Heart left ventricle (tissue), 16 donors: ENCODE measurements around the gene CAV1. TPM values are rescaled to one million over a fixed set of nuclear protein-coding genes. Genes with fewer than 3 reads are reported as not detected.

Experiments used
- ATAC-seq, 4 donors: fragments of 200-7000 bp; cut with Tn5 transposase; one replicate each; pipeline ENCODE4 v1.9.1; 2020 to 2022; ENCODE audit warnings: moderate library complexity in 4 of 4, mild to moderate bottlenecking in 3 of 4, moderate number of reproducible peaks in 1 of 4
- DNase-seq, 5 donors: peaks; one replicate each; pipeline ENCODE4 v3.0.0-alpha.2; 2020
- H3K27ac ChIP-seq, 12 donors: fragments of 200-600 bp; sonication (generic) in 4 of 12; one replicate each; pipeline versions ENCODE4 v1.5.0 to v1.8.0; 2016 to 2022; ENCODE audit warnings: mild to moderate bottlenecking in 2 of 12
- H3K27me3 ChIP-seq, 9 donors: fragments of 200-600 bp; sonication (generic) in 2 of 9; one replicate each; pipeline versions ENCODE4 v1.5.1 to v1.8.0; 2016 to 2022; ENCODE audit warnings: mild to moderate bottlenecking in 3 of 9
- H3K36me3 ChIP-seq, 9 donors: fragments of 200-600 bp; sonication (generic) in 2 of 9; one replicate each; pipeline versions ENCODE4 v1.5.0 to v1.8.0; 2018 to 2022; ENCODE audit warnings: mild to moderate bottlenecking in 2 of 9
- H3K4me1 ChIP-seq, 12 donors: fragments of 200-600 bp; sonication (generic) in 4 of 12; one replicate each; pipeline versions ENCODE4 v1.5.0 to v1.8.0; 2016 to 2022; ENCODE audit warnings: mild to moderate bottlenecking in 3 of 12
- H3K4me3 ChIP-seq, 12 donors: fragments of 200-600 bp; sonication (generic) in 4 of 12; one replicate each; pipeline versions ENCODE4 v1.5.0 to v1.8.0; 2017 to 2022; ENCODE audit warnings: mild to moderate bottlenecking in 9 of 12, moderate library complexity in 4 of 12
- H3K9me3 ChIP-seq, 12 donors: fragments of 200-600 bp; sonication (generic) in 4 of 12; one replicate each; pipeline versions ENCODE4 v1.5.0 to v1.8.0; 2016 to 2022; ENCODE audit warnings: mild to moderate bottlenecking in 1 of 12
- POLR2A ChIP-seq, 2 donors: fragments of 450-650 bp; IDR thresholded peaks; one replicate each; pipeline ENCODE4 v1.6.1; 2017; ENCODE audit warnings: antibody characterized with exemption in 2 of 2, mild to moderate bottlenecking in 2 of 2, moderate library complexity in 2 of 2
- WGBS, 4 donors: extraction: QIAGEN DNeasy Blood & Tissue Kit in 2 of 4; methylation state at CpG; one replicate each; pipeline versions ENCODE4 v1.1.5 to v1.1.7; 2013 to 2018; 5-methylcytosine and 5-hydroxymethylcytosine counted together
- intact Hi-C, 10 donors: fragments of 100-400 bp; cut with DNase I; formaldehyde crosslinking; loops; one replicate each; pipeline versions ENCODE4 v1.11.1 to v1.14.2; 2022
- polyA plus RNA-seq, 2 donors: library from polyadenylated mRNA; stranded (reverse); fragments of 200-250 nt; gene quantifications; one replicate each; pipeline ENCODE4 v1.2.3, GENCODE V29; 2013
- total RNA-seq, 9 donors: library from RNA; depleted of rRNA in 2 of 9; stranded (reverse); fragments of >200 nt in 2 of 9; fragmentation: NEBNext Ultra II Directional in 3 of 9; extraction: Animal tissue kit (Norgen Biotek cat#: 25700) in 3 of 9; gene quantifications; one replicate each; pipeline versions ENCODE4 v1.1.0 to v1.2.4, GENCODE V29; 2016 to 2023
- TF ChIP-seq, protein P1 (sequence below), 12 donors: fragments of 200-600 bp; sonication (generic) in 4 of 12; IDR thresholded peaks; one replicate each; pipeline versions ENCODE4 v1.5.0 to v1.8.0; 2018 to 2022; ENCODE audit warnings: antibody characterized with exemption in 12 of 12, mild to moderate bottlenecking in 5 of 12
- donor health status: ischemic (EF 13 %, LVEDD 7.1; RV severe dilation, severe dysfunction).
- donor health status: healthy with polysubstance abuse.
- donor health status: DM: no; HTN: yes; CAD: no.
- donor health status: DM: no; HTN: no; CAD: no.
- donor health status: ischemic (EF 25% LVEDD 6.9; RV normal size, moderate dysfunction).
- donor health status: ischemic (EF 25% LVEDD 5.7; RV mildly dilated, moderate dysfunction).
- donor health status: healthy.
- donor health status: DM: yes; HTN: yes; CAD: no.
- donor health status: ischemic (EF 35%, LVEDD 5.7; RV mildly dilated, moderate dysfunction).
- donor health status: nonischemic (EF 11% LVEDD 7.7; RV severe dilation, severe dysfunction).
- donor health status: DM: yes; HTN: yes; CAD: no.
- donor health status: PGD.
- donor health status: ischemic (EF 29% LVEDD 5.4; RV normal size, mild dysfunction).
- donor health status: nonischemic (EF 23%, LVEDD 6.1; RV moderate dilation, normal function).

CAV1 gene
- total and polyA plus RNA-seq, 11 donors, result 125 to 408 (median 281) TPM

DNA sequence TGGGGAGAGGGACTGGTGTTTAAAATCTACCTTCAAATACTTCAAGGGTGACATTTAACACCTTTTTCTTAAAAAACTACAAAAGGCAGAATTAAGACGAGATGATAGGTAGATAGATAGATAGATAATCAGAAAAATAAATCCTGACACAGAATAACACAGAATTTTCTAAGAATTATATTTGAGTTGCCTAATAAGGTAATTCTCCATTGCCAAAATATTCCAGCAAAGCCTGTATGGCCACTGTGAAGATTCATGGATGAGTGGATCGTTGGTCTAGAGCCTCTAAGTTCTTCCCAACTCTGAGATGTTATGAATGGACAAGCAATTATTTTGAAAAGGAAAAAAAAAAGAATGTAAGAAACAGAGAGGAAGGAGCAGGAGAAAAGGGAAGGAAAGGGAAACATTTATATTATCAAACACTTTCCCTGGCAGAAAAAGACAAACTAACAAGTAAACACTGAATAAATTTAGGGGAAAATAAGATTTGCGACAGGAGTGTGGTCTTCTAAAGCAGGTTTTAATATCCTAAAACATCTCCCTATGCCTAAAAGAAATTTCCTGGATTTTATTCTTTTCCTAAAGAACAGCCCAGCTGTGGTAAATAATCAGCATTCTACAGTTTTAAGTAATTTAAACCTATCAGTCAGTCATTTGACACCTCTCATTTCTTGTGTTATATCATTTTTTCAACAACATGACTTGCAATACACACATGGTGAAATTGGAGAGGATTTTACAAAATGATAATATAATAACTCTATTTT, 32.8 kb upstream of the CAV1 start:
- 57 to 77% (median 66%) methylated on average over 3 of the region's 3 CpGs for WGBS, 4 donors
- Histone ChIP-seq H3K27ac (peak overlapping the region in 5 of 12 donors; percentile 4 to 49 (median 5)), H3K4me3 (no peak overlapping the region), H3K9me3 (peaks cover 0 to 5% (median 0%) of the 10 kb centered on the region in 12 donors), H3K36me3 (no peaks in the 10 kb centered on the region), H3K27me3 (no peaks in the 10 kb centered on the region), H3K4me1 (peaks cover 0 to 45% (median 16%) of the 10 kb centered on the region in 12 donors)
- TF ChIP-seq POLR2A (IDR thresholded peaks at IDR 0.05), result no peak
- TF ChIP-seq, protein P1, sequence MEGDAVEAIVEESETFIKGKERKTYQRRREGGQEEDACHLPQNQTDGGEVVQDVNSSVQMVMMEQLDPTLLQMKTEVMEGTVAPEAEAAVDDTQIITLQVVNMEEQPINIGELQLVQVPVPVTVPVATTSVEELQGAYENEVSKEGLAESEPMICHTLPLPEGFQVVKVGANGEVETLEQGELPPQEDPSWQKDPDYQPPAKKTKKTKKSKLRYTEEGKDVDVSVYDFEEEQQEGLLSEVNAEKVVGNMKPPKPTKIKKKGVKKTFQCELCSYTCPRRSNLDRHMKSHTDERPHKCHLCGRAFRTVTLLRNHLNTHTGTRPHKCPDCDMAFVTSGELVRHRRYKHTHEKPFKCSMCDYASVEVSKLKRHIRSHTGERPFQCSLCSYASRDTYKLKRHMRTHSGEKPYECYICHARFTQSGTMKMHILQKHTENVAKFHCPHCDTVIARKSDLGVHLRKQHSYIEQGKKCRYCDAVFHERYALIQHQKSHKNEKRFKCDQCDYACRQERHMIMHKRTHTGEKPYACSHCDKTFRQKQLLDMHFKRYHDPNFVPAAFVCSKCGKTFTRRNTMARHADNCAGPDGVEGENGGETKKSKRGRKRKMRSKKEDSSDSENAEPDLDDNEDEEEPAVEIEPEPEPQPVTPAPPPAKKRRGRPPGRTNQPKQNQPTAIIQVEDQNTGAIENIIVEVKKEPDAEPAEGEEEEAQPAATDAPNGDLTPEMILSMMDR (IDR thresholded peaks at IDR 0.05), result no peak
- ATAC-seq (no peak), DNase-seq (no peak)
- intact Hi-C loops, result loop anchor here in 4 of 10 donors (10.0 kb wide), 1 partner anchor 47 kb away; no protein-coding TSS in a partner anchor

- Histone ChIP-seq H3K4me1 (peaks cover 0 to 45% (median 16%) of the 10 kb centered on the region in 12 donors), H3K36me3 (no peaks in the 10 kb centered on the region), H3K27me3 (no peaks in the 10 kb centered on the region), H3K9me3 (peaks cover 0 to 5% (median 0%) of the 10 kb centered on the region in 12 donors), H3K27ac (peak overlapping the region in 5 of 12 donors; percentile 1 to 49 (median 5)), H3K4me3 (no peak overlapping the region)
- TF ChIP-seq, protein P1 (IDR thresholded peaks at IDR 0.05), result no peak
- no peak for TF ChIP-seq POLR2A (IDR thresholded peaks at IDR 0.05)
- DNase-seq (no peak), ATAC-seq (no peak)
- 89 to 94% (median 91%) methylated on average over 3 of the region's 3 CpGs for WGBS, 4 donors
- intact Hi-C loops, result loop anchor here in 4 of 10 donors (10.0 kb wide), 1 partner anchor 48 kb away; no protein-coding TSS in a partner anchor
These were observed 32.2 kb upstream of the CAV1 start for GRCh38 chr7:116492654-116493109.

GRCh38 chr7:116493449-116493848, 31.4 kb upstream of the CAV1 start:
- intact Hi-C loops, result loop anchor here in 4 of 10 donors (10.0 kb wide), 1 partner anchor 49 kb away; no protein-coding TSS in a partner anchor
- WGBS, 4 donors, result 49 to 64% (median 56%) methylated on average over 1 of the region's 1 CpG

More at GRCh38 chr7:116493449-116493848, 31.4 kb upstream of the CAV1 start:
- Histone ChIP-seq H3K4me1 (peaks cover 0 to 45% (median 16%) of the 10 kb centered on the region in 12 donors), H3K9me3 (peaks cover 0 to 5% (median 0%) of the 10 kb centered on the region in 12 donors), H3K4me3 (no peak overlapping the region), H3K27ac (peak overlapping the region in 5 of 12 donors; percentile 1 to 45 (median 5)), H3K27me3 (no peaks in the 10 kb centered on the region), H3K36me3 (no peaks in the 10 kb centered on the region)
- TF ChIP-seq, protein P1 (IDR thresholded peaks at IDR 0.05), result no peak
- no peak for TF ChIP-seq POLR2A (IDR thresholded peaks at IDR 0.05)
- DNase-seq, result no peak
- no peak for ATAC-seq
